HG03097 (cell line): Measurements from ENCODE around the gene WDFY1.
A peak's percentile ranks its signal among the peaks of the same experiment; 100 is the strongest.

Experiments
- ATAC-seq: cut with Tn5 transposase; IDR thresholded peaks from one replicate; pipeline ENCODE4 v1.9.1; 2021; ENCODE audit not compliant: unreplicated experiment, low FRiP score

WDFY1 gene, protein sequence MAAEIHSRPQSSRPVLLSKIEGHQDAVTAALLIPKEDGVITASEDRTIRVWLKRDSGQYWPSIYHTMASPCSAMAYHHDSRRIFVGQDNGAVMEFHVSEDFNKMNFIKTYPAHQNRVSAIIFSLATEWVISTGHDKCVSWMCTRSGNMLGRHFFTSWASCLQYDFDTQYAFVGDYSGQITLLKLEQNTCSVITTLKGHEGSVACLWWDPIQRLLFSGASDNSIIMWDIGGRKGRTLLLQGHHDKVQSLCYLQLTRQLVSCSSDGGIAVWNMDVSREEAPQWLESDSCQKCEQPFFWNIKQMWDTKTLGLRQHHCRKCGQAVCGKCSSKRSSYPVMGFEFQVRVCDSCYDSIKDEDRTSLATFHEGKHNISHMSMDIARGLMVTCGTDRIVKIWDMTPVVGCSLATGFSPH

DNA sequence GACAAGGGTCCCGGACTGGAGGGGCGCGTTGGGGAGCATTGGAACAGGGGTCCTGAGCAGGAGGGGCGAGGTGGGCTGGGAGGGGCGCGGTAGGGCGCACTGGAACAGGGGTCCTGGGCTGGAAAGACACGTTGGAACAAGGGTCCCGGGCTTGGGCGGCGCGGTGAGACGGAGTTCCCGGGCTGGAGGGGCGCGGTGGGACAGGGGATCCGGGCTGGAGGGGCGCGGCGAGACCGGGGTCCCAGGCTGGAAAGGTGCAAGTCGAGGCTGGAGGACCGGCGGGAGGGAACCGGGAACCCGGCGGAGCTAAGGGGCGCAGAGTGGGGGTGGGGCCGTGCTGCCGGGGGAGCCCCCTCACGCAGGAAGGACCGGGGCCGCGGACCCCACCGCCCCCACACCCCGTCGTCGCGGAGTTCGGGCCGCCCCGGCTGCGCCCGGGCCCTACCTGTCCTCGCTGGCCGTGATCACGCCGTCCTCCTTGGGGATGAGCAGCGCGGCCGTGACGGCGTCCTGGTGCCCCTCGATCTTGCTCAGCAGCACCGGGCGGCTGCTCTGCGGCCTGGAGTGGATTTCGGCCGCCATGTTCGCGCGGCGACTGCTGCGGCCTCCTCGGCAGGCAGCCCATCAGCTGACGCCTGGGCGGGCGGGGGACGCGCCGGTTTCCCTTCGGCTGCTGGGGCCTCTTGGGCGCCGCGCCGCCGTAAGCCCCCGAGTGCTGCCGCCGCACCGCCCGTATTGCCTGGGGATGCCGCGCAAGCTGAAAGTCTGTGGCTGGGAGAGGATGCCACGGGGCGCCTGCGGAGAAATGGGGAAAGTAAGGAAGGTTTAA lies at the start of gene WDFY1:
WDFY1 (minus strand) TSS at position 633 of the 829 bp plus-strand sequence; CDS start at position 582, 51 bp downstream.
- ATAC-seq: peak; percentile 80

DNA sequence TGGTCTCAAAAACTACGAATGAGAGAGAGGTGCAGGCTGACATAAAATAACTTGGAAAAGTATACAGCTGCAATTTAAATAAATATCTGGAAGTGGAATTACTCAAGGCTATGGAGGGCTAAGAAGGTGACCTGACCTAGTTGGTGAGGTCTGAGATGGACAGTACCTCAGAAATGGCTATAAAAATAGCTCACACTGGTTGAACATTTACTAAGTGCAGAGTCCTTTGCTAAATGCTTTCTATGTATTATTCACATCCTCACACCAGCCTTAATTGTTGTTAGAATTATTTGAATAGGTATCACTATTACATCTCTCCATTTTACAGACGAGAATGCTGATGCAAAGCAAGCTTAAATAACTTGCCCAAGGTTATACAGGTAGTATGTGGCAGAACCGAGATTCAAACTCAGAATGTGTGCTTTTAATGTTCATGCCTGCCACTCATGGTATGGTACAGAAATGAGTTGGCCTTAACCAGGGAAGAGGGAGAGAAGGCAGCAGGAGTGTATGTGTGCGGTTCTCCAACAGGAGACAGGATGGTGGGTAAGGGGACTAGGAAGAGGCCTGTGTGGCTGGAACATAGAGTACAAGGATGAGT lies 49.5 kb upstream of the WDFY1 start:
- no peak for ATAC-seq

DNA sequence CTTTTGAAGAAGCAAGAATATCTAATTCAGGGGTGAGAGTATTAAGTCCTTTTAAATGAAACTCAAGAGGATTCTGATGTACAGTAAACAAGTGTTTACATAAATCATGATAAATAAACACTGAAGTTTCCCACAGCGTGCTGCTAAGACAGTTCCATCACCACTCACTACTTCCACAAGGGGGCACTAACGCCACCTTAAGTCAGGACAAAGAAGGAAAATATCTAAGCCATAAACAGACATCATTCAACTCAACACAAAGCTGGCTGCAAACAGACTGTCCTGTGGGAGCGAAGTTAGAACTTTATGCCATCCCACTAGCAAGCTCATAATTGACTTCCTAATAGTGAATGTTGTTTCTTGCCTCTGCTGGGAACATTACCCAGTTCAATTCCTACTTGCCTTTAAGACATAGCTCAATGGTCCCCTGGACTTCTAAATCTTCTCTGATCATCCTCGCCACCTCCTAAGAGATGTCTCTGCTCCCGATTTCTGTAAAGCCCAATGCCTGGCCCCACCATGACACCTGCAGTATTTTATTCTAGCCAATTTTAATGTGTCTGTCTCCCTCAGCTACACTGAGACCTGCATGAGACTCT lies 48.6 kb upstream of the WDFY1 start:
- ATAC-seq: no peak

DNA sequence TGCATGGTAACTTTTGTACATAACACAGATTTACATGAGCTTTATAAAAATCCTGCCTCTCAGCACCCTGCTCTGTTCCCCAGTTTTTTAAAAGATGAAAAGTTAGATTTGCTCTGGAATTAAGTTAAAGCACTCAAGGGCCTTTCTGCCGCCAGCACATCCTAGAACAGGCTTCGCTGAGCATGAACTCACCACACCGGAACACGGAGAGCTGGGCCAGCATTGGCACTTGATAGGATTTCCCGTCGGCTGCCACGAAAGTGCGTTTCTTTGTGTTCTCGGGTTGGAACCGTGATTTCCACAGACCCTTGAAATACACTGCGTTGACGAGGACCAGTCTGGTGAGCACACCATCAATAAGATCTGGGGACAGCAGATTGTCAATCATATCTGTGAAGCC lies 46.5 kb upstream of the WDFY1 start:
- ATAC-seq: no peak

DNA sequence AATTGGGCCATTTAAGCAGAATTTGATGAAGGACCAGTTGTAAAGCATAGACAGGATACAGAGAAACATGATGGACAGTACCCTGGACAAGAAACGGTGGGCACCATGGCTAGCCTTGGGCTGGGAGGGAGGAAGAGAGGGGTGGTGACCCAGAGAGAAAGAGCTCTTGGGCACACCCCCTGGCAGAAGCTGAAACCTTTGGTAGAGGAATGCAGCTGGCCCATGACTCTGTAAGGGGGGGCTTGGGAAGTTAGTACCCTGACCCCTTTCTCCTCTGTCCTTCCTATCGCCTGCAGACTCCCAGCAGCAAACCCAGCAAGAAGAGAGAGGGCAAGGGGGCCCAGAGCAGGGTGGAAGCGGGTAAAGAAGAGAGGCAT lies 44.7 kb upstream of the WDFY1 start:
- ATAC-seq: no peak

DNA sequence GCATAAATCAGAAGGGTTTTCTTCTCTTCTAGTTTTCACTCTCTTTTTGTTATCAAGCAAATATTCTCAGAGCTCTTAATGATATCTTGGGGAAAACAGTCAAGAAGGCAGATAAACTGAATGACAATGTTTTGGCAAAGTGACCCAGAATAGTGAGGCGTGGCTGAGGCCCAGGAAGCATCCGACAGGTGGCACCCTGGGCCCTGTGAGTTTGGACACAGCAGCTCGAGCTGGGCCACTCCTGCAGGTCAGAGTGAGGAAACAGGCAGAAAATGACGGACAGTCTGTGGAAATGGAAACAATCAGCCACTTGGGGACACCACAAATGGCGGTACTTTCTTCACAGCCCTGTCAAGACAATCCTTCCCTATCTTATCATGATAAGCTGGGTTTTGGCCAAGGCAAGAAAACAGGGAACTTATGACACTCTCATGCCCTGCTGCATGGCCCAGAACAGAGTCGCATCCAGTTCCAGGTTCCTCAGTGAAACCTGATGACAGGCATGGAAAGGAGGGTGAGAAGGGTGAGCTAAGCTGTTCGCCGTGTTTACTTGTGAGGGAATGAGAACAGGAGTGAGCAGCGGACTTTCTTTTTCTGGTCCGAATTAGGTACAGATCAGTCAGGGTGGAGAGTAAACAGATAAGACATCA lies 44.2 kb upstream of the WDFY1 start:
- ATAC-seq: no peak

DNA sequence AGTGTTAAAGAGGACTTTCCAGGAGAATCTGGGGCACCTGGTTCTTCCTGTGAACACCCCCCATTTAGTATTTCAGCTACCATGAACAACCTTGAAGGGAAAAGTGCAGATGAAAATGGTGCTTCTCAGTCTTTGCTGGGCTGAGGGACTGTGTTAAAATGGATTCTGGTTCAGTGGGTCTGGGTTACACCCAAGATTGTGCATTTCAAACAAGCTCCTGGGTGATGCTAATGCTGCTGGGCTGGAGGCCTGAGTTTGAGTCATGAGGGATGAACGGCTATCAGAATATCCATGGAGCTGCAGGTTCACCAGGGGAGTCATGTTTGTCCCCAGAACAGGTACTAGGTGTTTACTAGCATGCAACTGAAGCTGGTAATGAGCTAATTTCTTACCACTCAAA lies 36.1 kb upstream of the WDFY1 start:
- ATAC-seq: no peak

DNA sequence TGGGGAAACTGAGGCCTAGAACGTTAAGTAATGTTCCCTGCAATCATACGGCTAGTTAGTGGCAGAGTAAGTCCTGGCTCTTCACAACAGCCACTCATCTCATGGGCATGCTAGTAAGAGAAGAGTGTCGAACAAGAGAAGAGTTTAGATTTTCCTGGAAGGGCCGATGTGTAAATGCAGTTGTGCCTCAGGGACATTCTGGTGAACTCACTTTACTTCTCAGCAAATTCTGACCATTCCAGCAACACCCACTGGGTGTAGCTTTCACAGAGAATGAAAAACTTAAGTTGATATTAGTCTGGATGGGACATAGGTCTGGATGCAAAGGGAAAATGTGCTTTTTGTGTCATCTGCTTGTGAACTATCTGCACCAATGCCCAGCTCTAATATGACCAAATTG lies 35.7 kb upstream of the WDFY1 start:
- ATAC-seq: no peak

DNA sequence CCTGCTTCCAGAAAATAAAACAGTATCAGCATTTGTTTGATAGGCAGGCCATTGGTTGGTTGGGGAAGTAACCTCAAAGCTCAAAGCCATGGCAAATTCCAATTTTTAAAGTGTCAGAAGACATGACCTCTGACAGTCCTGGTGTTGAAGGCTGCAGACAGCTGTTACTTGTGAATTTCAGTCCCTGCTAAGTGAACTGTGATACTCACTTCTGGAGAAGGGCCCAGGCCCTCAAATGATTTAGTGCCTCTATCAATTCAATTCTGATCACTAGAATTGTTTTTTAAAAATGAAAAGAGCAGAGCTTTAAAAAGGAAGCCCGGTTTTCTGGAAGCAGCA lies 35.2 kb upstream of the WDFY1 start:
- ATAC-seq: no peak

DNA sequence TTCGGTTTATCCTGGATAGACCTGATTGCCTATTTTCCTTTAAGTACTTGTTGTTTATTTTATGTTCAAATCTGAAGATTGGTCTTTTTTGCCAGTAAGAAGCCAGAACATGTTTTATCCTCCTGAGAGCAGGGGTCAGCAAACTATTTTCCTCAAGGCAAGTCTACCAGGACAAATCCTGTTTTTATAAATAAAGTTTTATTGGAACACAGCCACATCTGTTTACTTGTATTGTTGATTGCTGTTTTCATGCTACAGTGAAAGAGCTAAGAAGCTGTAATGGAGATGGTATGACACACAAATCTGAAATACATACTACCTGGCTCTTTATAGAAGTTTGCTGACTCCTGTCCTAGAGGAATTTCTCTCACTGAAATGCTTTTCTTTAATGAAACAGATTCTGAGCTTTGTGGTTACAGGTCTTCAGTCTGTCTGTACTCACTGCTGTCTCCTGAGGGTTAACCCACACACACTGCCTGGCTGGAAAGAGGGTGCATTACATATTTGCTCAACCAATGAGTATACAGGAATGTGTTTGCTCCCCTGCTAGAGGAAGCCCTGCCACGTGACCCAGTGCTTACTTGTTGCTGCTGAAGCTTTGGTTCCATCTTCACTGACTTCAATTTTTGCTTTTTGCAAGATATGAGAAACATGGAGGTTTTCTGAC lies 34.7 kb upstream of the WDFY1 start:
- ATAC-seq: no peak

DNA sequence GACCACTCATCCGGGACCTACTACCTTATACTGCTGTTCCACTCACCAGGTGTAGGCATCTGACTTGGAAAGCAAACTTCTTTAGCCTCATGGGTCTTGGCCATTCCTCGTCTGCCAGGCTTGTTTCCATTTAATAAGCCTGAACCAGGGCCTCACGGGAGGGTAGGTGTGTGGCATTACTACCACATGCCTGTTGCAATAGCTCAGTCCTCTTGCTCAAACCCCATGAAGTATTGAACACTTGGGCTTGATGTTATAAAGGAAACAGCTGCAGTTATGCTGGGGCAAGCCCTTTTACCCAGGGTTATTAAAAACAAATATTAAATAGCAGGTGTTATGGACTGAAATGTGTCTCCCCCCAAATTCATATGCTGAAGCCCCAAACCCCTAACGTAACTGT lies 33.3 kb upstream of the WDFY1 start:
- ATAC-seq: no peak

DNA sequence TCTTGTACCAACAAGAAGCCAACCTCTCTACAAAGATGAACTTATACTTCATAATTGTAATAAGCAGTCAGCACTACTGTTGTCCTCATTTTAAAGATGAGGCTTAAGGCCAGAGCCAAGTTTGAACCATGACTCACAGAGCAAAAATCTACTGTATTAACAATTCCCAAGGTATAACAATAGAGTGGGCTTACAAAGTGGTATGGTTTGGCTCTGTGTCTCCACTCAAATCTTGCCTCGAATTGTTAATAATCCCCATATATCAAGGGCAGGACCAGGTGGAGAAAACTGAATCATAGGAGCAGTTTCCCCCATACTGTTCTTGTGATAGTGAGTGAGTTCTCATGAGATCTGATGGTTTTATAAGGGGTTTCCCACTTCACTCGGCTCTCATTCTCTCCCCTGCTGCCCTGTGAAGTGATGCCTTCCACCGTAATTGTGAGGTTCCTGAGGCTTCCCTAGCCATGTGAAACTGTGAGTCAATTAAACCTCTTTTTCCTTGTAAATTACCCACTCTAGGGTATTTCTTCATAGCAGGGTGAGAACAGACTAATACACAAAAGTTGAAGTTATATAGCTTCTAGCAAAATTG lies 31.6 kb upstream of the WDFY1 start:
- ATAC-seq: no peak

DNA sequence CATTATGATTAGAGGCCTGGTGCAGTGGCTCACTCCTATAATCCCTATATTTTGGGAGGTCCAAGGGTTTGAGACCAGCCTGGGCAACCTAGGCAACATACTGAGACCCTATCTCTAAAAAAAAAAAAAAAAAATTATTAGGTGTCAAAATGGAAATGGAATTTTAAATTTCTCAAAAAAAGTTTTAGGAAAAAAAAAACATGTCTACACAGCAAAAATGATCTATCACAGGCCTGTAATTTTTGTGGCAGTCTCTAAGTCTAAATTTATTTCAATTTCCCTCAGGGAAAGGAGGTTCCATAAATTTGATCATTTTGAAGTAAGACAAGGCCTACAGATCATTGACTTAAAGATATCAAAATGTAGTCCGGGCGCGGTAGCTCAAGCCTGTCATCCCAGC lies 28.5 kb upstream of the WDFY1 start:
- no peak for ATAC-seq

DNA sequence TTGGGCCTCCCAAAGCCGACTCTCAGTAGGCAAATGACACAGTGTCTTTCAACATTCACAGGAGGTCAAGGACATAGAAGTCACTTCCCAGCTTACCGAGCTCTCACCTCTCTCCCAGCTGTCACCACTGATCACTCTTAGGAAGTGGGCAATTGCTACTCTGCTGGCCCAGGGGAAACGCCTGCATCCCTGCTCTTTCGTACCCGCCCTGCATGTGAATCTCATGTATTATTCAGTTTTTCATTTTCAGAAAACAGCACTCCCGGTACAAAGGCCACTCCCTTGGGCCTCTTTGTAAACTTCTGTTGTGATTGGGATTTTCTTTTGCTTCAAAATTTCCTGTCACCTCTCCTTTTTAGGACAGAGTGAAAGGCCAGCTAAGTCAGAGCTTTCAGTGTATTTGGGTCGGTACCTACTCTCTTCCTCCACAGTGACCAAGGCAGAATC lies 27.5 kb upstream of the WDFY1 start:
- no peak for ATAC-seq

DNA sequence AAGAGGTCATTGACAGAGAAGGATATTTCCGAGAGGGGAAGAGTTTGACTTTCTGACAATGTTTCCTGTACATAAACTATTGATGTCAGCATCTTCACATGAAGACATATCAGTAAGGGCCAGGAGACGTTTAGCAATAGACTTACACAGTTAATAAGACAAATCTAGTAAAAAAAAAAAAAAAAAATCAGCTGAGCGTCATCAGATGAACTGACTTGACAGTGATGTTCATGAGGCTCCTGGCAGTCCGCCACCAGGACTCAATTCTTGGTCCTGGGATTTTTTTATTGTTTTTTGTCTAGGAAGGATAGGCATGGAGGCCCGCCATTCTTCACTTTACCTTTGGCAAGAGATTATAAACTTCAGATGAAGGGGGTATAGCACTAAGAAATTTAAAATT lies 26.6 kb upstream of the WDFY1 start:
- ATAC-seq: no peak

DNA sequence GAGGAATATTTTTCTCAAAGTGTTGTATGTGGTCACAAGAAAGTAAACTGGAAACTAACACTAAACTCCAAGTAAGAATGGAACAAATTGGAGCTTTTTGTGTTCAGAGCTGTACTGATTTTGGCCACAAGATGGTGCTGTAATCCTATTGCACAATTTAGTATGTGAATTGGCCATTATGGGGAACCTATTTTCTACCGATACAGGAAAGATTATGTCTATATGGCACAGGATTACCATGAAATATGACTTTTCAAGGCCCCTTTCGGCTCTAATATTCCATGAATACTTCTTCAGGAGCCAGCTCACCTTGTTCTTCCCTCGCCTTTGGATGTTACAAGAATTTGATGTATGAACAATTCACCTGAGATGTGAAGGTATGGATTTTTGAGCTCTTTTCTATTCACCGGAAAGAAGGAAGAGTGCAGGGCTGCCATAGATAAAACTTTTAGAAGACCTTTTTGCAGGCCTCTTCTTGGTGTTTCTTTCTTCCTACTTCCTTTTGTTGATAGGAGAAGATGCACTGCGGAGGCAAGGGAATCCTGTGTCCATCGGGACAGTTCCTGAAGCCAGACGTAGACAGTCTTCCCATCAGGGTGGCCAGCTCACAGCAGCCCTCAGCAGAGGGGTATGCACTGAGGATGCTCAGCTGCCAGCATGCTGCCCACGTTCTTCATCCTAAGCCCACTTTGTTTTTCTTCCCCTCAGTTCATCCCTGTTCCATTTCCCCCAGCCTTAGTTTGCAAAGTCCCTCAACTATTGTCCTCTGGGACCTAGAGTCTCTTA lies 25.4 kb upstream of the WDFY1 start:
- ATAC-seq: peak; percentile 71

DNA sequence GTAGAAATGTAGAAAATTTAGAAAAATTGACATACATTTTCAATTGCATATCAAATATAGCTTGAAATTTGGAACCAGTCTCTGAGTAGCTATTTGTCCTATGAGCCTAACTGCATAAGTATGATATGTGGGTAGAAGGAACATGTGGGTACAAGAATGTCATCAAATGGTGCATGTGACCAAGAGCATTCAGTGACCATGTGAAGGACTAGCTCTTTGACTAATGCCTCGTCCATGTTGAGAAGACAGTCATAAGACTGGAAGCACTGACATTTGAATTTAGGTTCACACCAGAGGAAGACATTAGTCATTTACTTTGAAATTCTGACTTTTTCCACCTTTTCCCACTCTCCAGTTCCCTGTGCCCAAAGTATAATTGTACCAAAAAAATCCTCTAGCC lies 24.7 kb upstream of the WDFY1 start:
- no peak for ATAC-seq

DNA sequence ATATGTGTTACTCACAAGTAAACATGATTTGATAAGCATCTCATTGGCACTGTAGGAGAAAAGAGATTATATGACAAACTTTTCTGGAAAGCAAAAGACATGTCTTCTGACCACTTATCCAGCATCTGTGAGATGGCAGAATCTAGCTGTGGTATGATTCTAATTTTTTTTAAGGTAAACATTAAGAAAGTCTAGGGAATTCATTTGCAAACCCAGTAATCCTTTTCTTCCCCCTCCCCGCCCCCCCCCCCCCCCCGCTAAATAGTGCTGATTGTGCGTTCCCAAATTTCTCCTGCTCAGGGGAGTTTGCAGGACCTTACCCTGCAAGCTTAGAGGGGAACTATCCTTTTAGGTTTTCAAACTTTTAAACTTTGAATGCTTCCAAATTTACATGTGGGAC lies 24.2 kb upstream of the WDFY1 start:
- ATAC-seq: no peak

DNA sequence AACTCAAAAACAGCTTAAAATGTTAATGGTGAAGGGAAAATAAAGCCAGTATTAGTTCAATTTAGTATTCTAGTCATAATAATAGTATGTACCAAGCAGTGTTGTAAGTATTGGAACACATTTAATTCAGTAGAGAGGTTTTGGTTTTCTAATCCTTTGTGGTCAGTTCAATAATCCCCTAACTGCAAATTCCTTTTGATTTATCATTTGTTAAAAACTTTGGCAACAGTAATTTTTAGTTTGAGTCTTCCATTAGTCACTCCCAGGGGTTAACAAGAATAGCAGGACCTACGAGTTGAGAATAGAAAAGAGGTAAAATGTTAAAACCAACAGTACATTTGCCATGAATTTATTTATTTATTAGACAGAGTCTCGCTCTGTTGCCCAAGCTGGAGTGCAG lies 22.8 kb upstream of the WDFY1 start:
- no peak for ATAC-seq
